Gastrocnemius medialis (tissue), 4 donors: Measurements from ENCODE around the gene ZNF804A.

ENCODE experiments used
- POLR2A ChIP-seq, 2 donors: fragments of 450-650 bp; IDR thresholded peaks; one replicate each; pipeline ENCODE4 v1.6.1; 2017; ENCODE audit warnings: antibody characterized with exemption in 2 of 2, mild to moderate bottlenecking in 2 of 2, moderate library complexity in 2 of 2
- TF ChIP-seq, protein P1 (sequence below), 5 experiments: fragments of 450-650 bp in 3 of 5; fragments of 200-600 bp in 2 of 5; sonication (generic) in 2 of 5; IDR thresholded peaks in 4 of 5; conservative IDR thresholded peaks in 1 of 5; 1 replicate in 4 of 5; 2 replicates in 1 of 5; pipeline ENCODE4 v1.5.1; 2016 to 2019; ENCODE audit warnings: antibody characterized with exemption in 5 of 5, mild to moderate bottlenecking in 3 of 5, moderate library complexity in 3 of 5

DNA sequence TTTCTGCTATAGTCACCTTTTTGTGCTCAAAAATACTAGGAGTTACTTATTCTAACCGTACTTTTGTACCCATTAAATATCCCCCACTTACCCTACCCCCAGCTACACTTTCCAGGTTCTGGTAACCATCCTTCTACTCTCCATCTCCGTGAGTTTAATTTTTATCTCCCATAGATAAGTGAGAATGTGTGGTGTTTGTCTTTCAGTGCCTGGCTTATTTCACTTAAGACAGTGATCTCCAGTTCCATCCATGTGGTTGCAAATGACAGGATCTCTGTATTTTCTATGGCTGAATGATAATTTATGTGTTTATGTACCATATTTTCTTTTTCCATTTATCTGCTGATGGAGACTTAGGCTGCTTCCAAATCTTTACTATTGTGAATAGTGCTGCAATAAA lies 323.3 kb downstream of the ZNF804A start:
- TF ChIP-seq, protein P1, sequence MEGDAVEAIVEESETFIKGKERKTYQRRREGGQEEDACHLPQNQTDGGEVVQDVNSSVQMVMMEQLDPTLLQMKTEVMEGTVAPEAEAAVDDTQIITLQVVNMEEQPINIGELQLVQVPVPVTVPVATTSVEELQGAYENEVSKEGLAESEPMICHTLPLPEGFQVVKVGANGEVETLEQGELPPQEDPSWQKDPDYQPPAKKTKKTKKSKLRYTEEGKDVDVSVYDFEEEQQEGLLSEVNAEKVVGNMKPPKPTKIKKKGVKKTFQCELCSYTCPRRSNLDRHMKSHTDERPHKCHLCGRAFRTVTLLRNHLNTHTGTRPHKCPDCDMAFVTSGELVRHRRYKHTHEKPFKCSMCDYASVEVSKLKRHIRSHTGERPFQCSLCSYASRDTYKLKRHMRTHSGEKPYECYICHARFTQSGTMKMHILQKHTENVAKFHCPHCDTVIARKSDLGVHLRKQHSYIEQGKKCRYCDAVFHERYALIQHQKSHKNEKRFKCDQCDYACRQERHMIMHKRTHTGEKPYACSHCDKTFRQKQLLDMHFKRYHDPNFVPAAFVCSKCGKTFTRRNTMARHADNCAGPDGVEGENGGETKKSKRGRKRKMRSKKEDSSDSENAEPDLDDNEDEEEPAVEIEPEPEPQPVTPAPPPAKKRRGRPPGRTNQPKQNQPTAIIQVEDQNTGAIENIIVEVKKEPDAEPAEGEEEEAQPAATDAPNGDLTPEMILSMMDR (IDR thresholded peaks at IDR 0.05 in 4 of 5, conservative IDR thresholded peaks at IDR 0.05 in 1 of 5): no peak
- TF ChIP-seq POLR2A (IDR thresholded peaks at IDR 0.05): no peak
